ENCODE results near the gene MRNIP. TPM values are rescaled to one million over a fixed set of nuclear protein-coding genes. Genes with fewer than 3 reads are reported as not detected.

Gene MRNIP
- total and polyA plus RNA-seq, 2 of the 8 experiments (the other 6 are each of a cell fraction or from before 2014, with no cell fraction given) = 29.6 TPM

- Histone ChIP-seq H2BK5ac (ENCODE audit: low read depth, low read length) (peak overlapping the region; percentile 75; the same call in 1 of the 2 replicates), H2BK12ac (ENCODE audit: low read depth, low read length) (no peak overlapping the region), H3K9me3 (ENCODE audit: insufficient read depth in 2 of 2, low read depth in 1 of 2, low read length in 1 of 2) (no peaks in the 10 kb centered on the region), H3K4ac (replicated peaks; ENCODE audit: insufficient read length, low read depth, low read length) (peak overlapping the region; percentile 53), H4K8ac (ENCODE audit: extremely low read depth, insufficient read depth, low read length) (no peak overlapping the region), H3K23me2 (ENCODE audit: low read depth, low read length) (peaks cover 3% of the 10 kb centered on the region; the same call in 1 of the 2 replicates), H2BK15ac (ENCODE audit: low read length) (no peak overlapping the region), H4K91ac (replicated peaks; ENCODE audit: insufficient read length, low read length) (no peak overlapping the region), H3K4me1 (replicated peaks in 1 of 4; ENCODE audit: control insufficient read depth in 3 of 4, insufficient read depth in 4 of 4, low read length in 3 of 4) (peaks cover 0 to 5% (median 4%) of the 10 kb centered on the region in 4 experiments; a peak in 5 of 7 replicates), H3K56ac (replicated peaks; ENCODE audit: insufficient read length, low read depth, low read length) (no peak overlapping the region), H2AK5ac (ENCODE audit: low read depth, low read length) (no peak overlapping the region), H2BK120ac (replicated peaks; ENCODE audit: low read depth, low read length) (no peak overlapping the region), H3K23ac (ENCODE audit: insufficient read length) (no peak overlapping the region), H4K5ac (ENCODE audit: insufficient read length, low read depth, low read length) (no peak overlapping the region), H3K14ac (ENCODE audit: insufficient read length) (no peak overlapping the region), H3K27ac (ENCODE audit: low read depth, low read length) (no peak overlapping the region), H3K36me3 (ENCODE audit: control insufficient read depth in 2 of 4, insufficient read depth in 4 of 4, low read length in 3 of 4) (peaks cover 3 to 21% (median 5%) of the 10 kb centered on the region in 4 experiments; a peak in 6 of 8 replicates), H2AFZ (ENCODE audit: low read length) (no peak overlapping the region), H3K9ac (replicated peaks in 1 of 4; ENCODE audit: extremely low read depth in 1 of 4, low read depth in 3 of 4, low read length in 3 of 4) (no peak overlapping the region; a peak in 1 of 7 replicates), H3K4me3 (ENCODE audit: extremely low read depth in 1 of 4, insufficient read depth in 2 of 4, low read depth in 3 of 4, low read length in 4 of 4) (no peak overlapping the region), H3K27me3 (replicated peaks in 1 of 4; ENCODE audit: control insufficient read depth in 3 of 4, extremely low read depth in 1 of 4, insufficient read depth in 3 of 4, low read length in 3 of 4) (peaks cover 0 to 4% (median 0%) of the 10 kb centered on the region in 4 experiments; a peak in 1 of 7 replicates), H3K18ac (ENCODE audit: extremely low read depth, low read length) (no peak overlapping the region), H3K79me2 (ENCODE audit: control insufficient read depth in 1 of 2, insufficient read depth in 2 of 2, low read length in 2 of 2) (peaks cover 0 to 2% of the 10 kb centered on the region in 2 experiments; a peak in 1 of 4 replicates), H3K4me2 (ENCODE audit: insufficient read depth in 1 of 2, low read depth in 2 of 2, low read length in 2 of 2) (no peak overlapping the region), H4K20me1 (replicated peaks in 1 of 2; ENCODE audit: control insufficient read depth in 1 of 2, insufficient read depth in 2 of 2, low read length in 2 of 2) (peaks cover 0 to 15% of the 10 kb centered on the region in 2 experiments), H3K79me1 (ENCODE audit: low read depth, low read length) (peaks cover 6% of the 10 kb centered on the region), H2BK20ac (ENCODE audit: low read length) (no peak overlapping the region)
- POLR2A ChIA-PET (ENCODE audit: partially characterized antibody) = interaction anchor here (0.8 to 0.9 kb wide), 3 partner anchors 10 to 80 kb away, joined by 3 to 4 read pairs (median 3); no protein-coding TSS in a partner anchor
- FAIRE-seq (no peak), DNase-seq (ENCODE audit: low read depth in 1 of 2, low spot score in 2 of 2) (no peak)
- CTCF ChIA-PET (ENCODE audit: partially characterized antibody) = interaction anchor here (0.6 to 3.8 kb wide), 4 partner anchors 9 to 171 kb away, joined by 4 to 13 read pairs (median 6); no protein-coding TSS in a partner anchor
- WGBS, 2 experiments (ENCODE audit: extremely low coverage in 1 of 2, insufficient coverage in 1 of 2, insufficient read length in 1 of 2, insufficient replicate concordance in 2 of 2, low coverage in 1 of 2, low lambda C conversion rate in 2 of 2, missing lambda C conversion rate in 1 of 2) = 90% methylated on average over 12 of the region's 15 CpGs; no CpG with 5 or more reads in 1 of the 2 experiments
- no peak for TF ChIP-seq NRF1 (IDR thresholded peaks at IDR 0.05; ENCODE audit: low read depth, low read length)
- TF ChIP-seq TAF1 (IDR thresholded peaks at IDR 0.05; ENCODE audit: low read depth, low read length) = no peak
- TF ChIP-seq CHD1 (IDR thresholded peaks at IDR 0.05; ENCODE audit: low read depth, low read length) = no peak
- TF ChIP-seq USF2 (IDR thresholded peaks at IDR 0.05; ENCODE audit: low read length) = no peak
- no peak for TF ChIP-seq RNF2 (IDR thresholded peaks at IDR 0.05; ENCODE audit: borderline replicate concordance, low read depth, low read length, missing control alignments, poor library complexity, severe bottlenecking)
- TF ChIP-seq SP2 (IDR thresholded peaks at IDR 0.05; ENCODE audit: low read length) = no peak
- no peak for TF ChIP-seq GABPA (IDR thresholded peaks at IDR 0.05; ENCODE audit: borderline replicate concordance, insufficient read depth, low read length)
- no peak for TF ChIP-seq POU5F1 (IDR thresholded peaks at IDR 0.05; ENCODE audit: low read depth, low read length)
- no peak for TF ChIP-seq YY1 (IDR thresholded peaks at IDR 0.05; ENCODE audit: low read depth, low read length)
Measured at GRCh38 chr5:179901915-179902762, 43.5 kb upstream of the MRNIP start.

All from H1 (cell line).